Liver (tissue), 3 donors: ENCODE data around the gene CSNK1E.

Experiments used
- EGR1 ChIP-seq, 2 donors: IDR thresholded peaks; 2 replicates each; pipeline ENCODE4 v1.6.1; 2016 to 2018; ENCODE audit warnings: antibody characterized with exemption in 2 of 2, low read depth in 2 of 2
- FOXA2 ChIP-seq: IDR thresholded peaks from 2 replicates; pipeline ENCODE4 v1.6.1; 2016; ENCODE audit warnings: antibody characterized with exemption
- GABPA ChIP-seq, 2 donors: IDR thresholded peaks in 1 of 2; conservative IDR thresholded peaks in 1 of 2; 2 replicates each; pipeline ENCODE4 v1.6.1; 2016; ENCODE audit warnings: antibody characterized with exemption in 2 of 2, mild to moderate bottlenecking in 1 of 2, moderate library complexity in 1 of 2
- JUND ChIP-seq, 2 donors: IDR thresholded peaks; 2 replicates each; pipeline ENCODE4 v1.6.1; 2016; ENCODE audit warnings: antibody characterized with exemption in 2 of 2
- NR2F2 ChIP-seq: IDR thresholded peaks from 2 replicates; pipeline ENCODE4 v1.6.1; 2016; ENCODE audit warnings: antibody characterized with exemption
- SP1 ChIP-seq: IDR thresholded peaks from 2 replicates; pipeline ENCODE4 v1.6.1; 2018; ENCODE audit warnings: antibody characterized with exemption, mild to moderate bottlenecking
- YY1 ChIP-seq: IDR thresholded peaks from 2 replicates; pipeline ENCODE4 v1.6.1; 2016; ENCODE audit warnings: antibody characterized with exemption, mild to moderate bottlenecking
- TF ChIP-seq, protein P1 (sequence below): IDR thresholded peaks from 2 replicates; pipeline ENCODE4 v1.6.1; 2016; ENCODE audit warnings: antibody characterized with exemption
- TF ChIP-seq, protein P2 (sequence below): fragments of 150-350 bp; IDR thresholded peaks from 2 replicates; pipeline ENCODE4 v1.5.1; 2017; ENCODE audit warnings: improper control_type of control experiment, low read depth, low read length; ENCODE audit not compliant: missing input control
- TF ChIP-seq, protein P3 (sequence below): IDR thresholded peaks from 2 replicates; pipeline ENCODE4 v1.6.1; 2016; ENCODE audit warnings: antibody characterized with exemption, mild to moderate bottlenecking
- TF ChIP-seq, protein P4 (sequence below): IDR thresholded peaks from 2 replicates; pipeline ENCODE4 v1.6.1; 2016; ENCODE audit warnings: antibody characterized with exemption
- donor health status: healthy.
- donor health status: healthy.

DNA sequence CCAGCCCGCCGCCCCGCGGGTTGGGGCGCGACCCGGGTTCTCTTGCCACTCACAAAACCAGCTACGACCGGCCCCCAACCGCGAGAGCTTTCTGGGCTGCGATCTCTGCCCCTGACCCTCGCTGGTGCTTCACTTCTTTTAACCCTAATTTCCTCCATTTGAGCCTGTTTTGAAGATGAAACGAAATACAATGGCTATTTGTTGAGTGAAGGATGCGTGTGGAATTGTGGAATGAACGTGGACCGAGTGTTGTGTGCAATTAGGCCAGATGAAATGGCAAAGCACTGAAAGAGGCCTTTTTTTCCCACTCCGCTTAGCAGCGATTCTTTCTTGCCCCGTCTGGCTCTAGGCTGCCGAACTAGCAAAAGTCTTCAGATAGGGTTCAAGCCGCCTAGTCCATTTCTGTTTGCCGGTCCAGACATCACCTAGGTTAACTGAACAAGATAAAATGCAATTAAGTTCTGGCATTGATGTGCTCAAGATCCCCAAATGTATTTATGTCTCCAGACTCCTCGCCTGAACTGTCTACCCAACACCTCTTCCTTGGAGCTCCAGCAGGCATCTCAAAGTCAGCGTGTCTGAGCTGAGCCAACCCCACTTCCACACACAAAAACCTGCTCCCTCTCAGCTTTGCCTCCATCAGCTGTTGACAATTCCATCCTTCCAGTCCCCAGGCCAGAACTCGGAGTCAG, 44.0 kb downstream of the CSNK1E start:
- no peak for TF ChIP-seq SP1
- TF ChIP-seq FOXA2: no peak
- TF ChIP-seq JUND (IDR thresholded peaks at IDR 0.05): no peak
- TF ChIP-seq, protein P1, sequence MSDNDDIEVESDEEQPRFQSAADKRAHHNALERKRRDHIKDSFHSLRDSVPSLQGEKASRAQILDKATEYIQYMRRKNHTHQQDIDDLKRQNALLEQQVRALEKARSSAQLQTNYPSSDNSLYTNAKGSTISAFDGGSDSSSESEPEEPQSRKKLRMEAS: no peak
- TF ChIP-seq, protein P2, sequence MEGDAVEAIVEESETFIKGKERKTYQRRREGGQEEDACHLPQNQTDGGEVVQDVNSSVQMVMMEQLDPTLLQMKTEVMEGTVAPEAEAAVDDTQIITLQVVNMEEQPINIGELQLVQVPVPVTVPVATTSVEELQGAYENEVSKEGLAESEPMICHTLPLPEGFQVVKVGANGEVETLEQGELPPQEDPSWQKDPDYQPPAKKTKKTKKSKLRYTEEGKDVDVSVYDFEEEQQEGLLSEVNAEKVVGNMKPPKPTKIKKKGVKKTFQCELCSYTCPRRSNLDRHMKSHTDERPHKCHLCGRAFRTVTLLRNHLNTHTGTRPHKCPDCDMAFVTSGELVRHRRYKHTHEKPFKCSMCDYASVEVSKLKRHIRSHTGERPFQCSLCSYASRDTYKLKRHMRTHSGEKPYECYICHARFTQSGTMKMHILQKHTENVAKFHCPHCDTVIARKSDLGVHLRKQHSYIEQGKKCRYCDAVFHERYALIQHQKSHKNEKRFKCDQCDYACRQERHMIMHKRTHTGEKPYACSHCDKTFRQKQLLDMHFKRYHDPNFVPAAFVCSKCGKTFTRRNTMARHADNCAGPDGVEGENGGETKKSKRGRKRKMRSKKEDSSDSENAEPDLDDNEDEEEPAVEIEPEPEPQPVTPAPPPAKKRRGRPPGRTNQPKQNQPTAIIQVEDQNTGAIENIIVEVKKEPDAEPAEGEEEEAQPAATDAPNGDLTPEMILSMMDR: no peak
- TF ChIP-seq, protein P3, sequence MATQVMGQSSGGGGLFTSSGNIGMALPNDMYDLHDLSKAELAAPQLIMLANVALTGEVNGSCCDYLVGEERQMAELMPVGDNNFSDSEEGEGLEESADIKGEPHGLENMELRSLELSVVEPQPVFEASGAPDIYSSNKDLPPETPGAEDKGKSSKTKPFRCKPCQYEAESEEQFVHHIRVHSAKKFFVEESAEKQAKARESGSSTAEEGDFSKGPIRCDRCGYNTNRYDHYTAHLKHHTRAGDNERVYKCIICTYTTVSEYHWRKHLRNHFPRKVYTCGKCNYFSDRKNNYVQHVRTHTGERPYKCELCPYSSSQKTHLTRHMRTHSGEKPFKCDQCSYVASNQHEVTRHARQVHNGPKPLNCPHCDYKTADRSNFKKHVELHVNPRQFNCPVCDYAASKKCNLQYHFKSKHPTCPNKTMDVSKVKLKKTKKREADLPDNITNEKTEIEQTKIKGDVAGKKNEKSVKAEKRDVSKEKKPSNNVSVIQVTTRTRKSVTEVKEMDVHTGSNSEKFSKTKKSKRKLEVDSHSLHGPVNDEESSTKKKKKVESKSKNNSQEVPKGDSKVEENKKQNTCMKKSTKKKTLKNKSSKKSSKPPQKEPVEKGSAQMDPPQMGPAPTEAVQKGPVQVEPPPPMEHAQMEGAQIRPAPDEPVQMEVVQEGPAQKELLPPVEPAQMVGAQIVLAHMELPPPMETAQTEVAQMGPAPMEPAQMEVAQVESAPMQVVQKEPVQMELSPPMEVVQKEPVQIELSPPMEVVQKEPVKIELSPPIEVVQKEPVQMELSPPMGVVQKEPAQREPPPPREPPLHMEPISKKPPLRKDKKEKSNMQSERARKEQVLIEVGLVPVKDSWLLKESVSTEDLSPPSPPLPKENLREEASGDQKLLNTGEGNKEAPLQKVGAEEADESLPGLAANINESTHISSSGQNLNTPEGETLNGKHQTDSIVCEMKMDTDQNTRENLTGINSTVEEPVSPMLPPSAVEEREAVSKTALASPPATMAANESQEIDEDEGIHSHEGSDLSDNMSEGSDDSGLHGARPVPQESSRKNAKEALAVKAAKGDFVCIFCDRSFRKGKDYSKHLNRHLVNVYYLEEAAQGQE: no peak
- no peak for TF ChIP-seq YY1
- TF ChIP-seq NR2F2: no peak
- TF ChIP-seq, protein P4, sequence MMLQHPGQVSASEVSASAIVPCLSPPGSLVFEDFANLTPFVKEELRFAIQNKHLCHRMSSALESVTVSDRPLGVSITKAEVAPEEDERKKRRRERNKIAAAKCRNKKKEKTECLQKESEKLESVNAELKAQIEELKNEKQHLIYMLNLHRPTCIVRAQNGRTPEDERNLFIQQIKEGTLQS: no peak
- TF ChIP-seq EGR1 (IDR thresholded peaks at IDR 0.05; ENCODE audit: low read depth in 2 of 2): no peak
- TF ChIP-seq GABPA (IDR thresholded peaks at IDR 0.05 in 1 of 2, conservative IDR thresholded peaks at IDR 0.05 in 1 of 2): no peak
